Type B pancreatic cell (in vitro differentiated cells): ENCODE data around the gene VWC2L. TPM values are rescaled to one million over a fixed set of nuclear protein-coding genes. Genes with fewer than 3 reads are reported as not detected.

Source experiments
- DNase-seq: peaks from one replicate; pipeline ENCODE4 v3.0.0; 2021; ENCODE audit warnings: mixed read lengths; ENCODE audit not compliant: unreplicated experiment; ENCODE audit errors: extremely low spot score
- H3K27ac Mint-ChIP-seq: 2 replicates; pipeline ENCODE4 v1.8.0; 2021; ENCODE audit warnings: mild to moderate bottlenecking, mixed read lengths
- H3K27me3 Mint-ChIP-seq: 2 replicates; pipeline ENCODE4 v1.8.0; 2021; ENCODE audit warnings: mixed read lengths
- H3K36me3 Mint-ChIP-seq: 2 replicates; pipeline ENCODE4 v1.8.0; 2021; ENCODE audit warnings: mixed read lengths
- H3K4me1 Mint-ChIP-seq: one replicate; pipeline ENCODE4 v1.8.0; 2021; ENCODE audit warnings: mixed read lengths; ENCODE audit not compliant: unreplicated experiment
- H3K4me3 Mint-ChIP-seq: 2 replicates; pipeline ENCODE4 v1.8.0; 2021; ENCODE audit warnings: mild to moderate bottlenecking, mixed read lengths
- H3K9me3 Mint-ChIP-seq: 2 replicates; pipeline ENCODE4 v1.8.0; 2021; ENCODE audit warnings: mixed read lengths
- CTCF ChIP-seq: fragments of 200-600 bp; sonication (generic); conservative IDR thresholded peaks from 2 replicates; pipeline ENCODE4 v1.5.0; 2021; ENCODE audit warnings: antibody characterized with exemption, mild to moderate bottlenecking
- total RNA-seq: library from RNA; stranded (reverse); gene quantifications from 2 replicates; pipeline ENCODE4 v1.2.1, GENCODE V29; 2021; ENCODE audit warnings: low replicate concordance

The VWC2L gene
- total RNA-seq, 1 donor from 2014 or later = 0.17 TPM

- Mint-ChIP-seq H3K9me3 (no peaks in the 10 kb centered on the region), H3K36me3 (no peaks in the 10 kb centered on the region), H3K27ac (no peak overlapping the region), H3K27me3 (no peaks in the 10 kb centered on the region), H3K4me3 (no peak overlapping the region), H3K4me1 (no peaks in the 10 kb centered on the region)
- no peak for TF ChIP-seq CTCF
- no peak for DNase-seq
Measured at GRCh38 chr2:214377286-214377624, 33.6 kb upstream of the VWC2L start.

DNA sequence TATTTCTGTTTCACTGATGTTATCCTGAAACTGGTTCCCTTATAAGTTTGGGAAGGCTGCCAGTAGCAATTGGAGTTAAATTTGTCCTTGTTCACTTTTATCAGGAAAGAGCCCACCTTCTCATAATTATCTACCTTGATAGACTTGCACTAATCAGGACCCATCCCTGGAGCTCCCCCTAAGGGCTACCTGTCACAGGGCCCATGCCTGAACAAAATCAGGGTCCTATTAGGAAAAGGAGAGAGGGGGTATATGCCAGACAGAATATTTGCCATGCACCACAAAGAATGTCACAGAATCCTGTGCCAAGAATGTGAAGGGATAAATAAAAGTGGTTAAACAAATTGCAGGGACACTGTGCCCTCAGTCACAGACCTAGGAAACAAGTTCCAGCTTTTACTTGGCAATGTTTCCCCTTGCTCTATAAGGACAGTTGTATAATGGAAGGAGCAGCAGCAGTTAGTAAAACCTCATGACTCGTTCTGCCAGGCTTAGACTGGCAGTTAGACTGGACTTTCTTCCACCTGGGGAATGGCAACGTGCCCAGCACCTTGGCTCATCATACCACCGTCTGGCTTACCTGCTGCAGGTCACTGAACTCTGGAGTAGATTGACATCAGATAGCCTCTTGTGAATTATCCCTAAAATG lies 32.3 kb upstream of the VWC2L start:
- Mint-ChIP-seq H3K27me3 (no peaks in the 10 kb centered on the region), H3K4me1 (no peaks in the 10 kb centered on the region), H3K36me3 (no peaks in the 10 kb centered on the region), H3K27ac (no peak overlapping the region), H3K4me3 (no peak overlapping the region), H3K9me3 (no peaks in the 10 kb centered on the region)
- TF ChIP-seq CTCF = no peak
- DNase-seq = no peak

GRCh38 chr2:214379227-214379626 lies 31.6 kb upstream of the VWC2L start:
- TF ChIP-seq CTCF = no peak
- Mint-ChIP-seq H3K4me1 (no peaks in the 10 kb centered on the region), H3K27ac (no peak overlapping the region), H3K27me3 (no peaks in the 10 kb centered on the region), H3K36me3 (no peaks in the 10 kb centered on the region), H3K4me3 (no peak overlapping the region), H3K9me3 (no peaks in the 10 kb centered on the region)
- no peak for DNase-seq

DNA sequence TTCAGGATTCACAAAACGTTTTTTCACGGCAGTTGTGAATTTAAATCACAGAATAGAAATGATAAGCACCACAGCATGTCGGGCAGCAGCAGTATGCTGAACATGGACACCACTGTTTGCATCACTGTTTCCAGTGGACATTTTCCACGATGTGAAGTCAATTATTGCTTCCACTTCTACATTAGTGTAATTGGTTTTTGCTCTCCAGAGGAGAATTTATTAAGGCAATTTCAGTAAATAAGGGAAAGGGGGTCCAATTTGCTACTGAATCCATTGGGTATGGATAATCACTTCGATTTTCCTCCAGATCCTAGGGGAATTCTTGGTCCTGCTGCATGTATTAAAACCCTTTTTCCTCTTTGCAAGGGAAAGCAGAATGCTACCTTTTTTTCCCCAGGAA lies 30.2 kb upstream of the VWC2L start:
- Mint-ChIP-seq H3K9me3 (no peaks in the 10 kb centered on the region), H3K4me1 (no peaks in the 10 kb centered on the region), H3K27me3 (no peaks in the 10 kb centered on the region), H3K4me3 (no peak overlapping the region), H3K36me3 (no peaks in the 10 kb centered on the region), H3K27ac (no peak overlapping the region)
- no peak for DNase-seq
- TF ChIP-seq CTCF = no peak

GRCh38 chr2:214382229-214382628 lies 28.6 kb upstream of the VWC2L start:
- Mint-ChIP-seq H3K4me1 (no peaks in the 10 kb centered on the region), H3K27ac (no peak overlapping the region), H3K36me3 (no peaks in the 10 kb centered on the region), H3K27me3 (no peaks in the 10 kb centered on the region), H3K4me3 (no peak overlapping the region), H3K9me3 (no peaks in the 10 kb centered on the region)
- DNase-seq = no peak
- no peak for TF ChIP-seq CTCF

GRCh38 chr2:214386720-214387119 lies 24.1 kb upstream of the VWC2L start:
- Mint-ChIP-seq H3K4me1 (no peaks in the 10 kb centered on the region), H3K27ac (no peak overlapping the region), H3K36me3 (no peaks in the 10 kb centered on the region), H3K9me3 (no peaks in the 10 kb centered on the region), H3K4me3 (no peak overlapping the region), H3K27me3 (no peaks in the 10 kb centered on the region)
- DNase-seq = no peak
- no peak for TF ChIP-seq CTCF
